ENCODE results near the gene TNS1.

GRCh38 chr2:218043100-218043499, 40.3 kb upstream of the TNS1 start:
- TF ChIP-seq L3MBTL2 (conservative IDR thresholded peaks at IDR 0.05) (no peak), SP1 (IDR thresholded peaks at IDR 0.05) (no peak), HDGF (IDR thresholded peaks at IDR 0.05; ENCODE audit: borderline replicate concordance) (no peak), FOXM1 (IDR thresholded peaks at IDR 0.05; ENCODE audit: borderline replicate concordance) (no peak), ZNF384 (IDR thresholded peaks at IDR 0.05) (no peak), FOXK2 (IDR thresholded peaks at IDR 0.05) (no peak), LEF1 (IDR thresholded peaks at IDR 0.05; ENCODE audit: borderline replicate concordance) (no peak), FOXA1 (IDR thresholded peaks at IDR 0.05) (no peak), PKNOX1 (IDR thresholded peaks at IDR 0.05) (no peak), ELF4 (IDR thresholded peaks at IDR 0.05) (no peak), SUZ12 (IDR thresholded peaks at IDR 0.05) (no peak), BHLHE40 (IDR thresholded peaks at IDR 0.05; ENCODE audit: borderline replicate concordance) (no peak), NFRKB (IDR thresholded peaks at IDR 0.05) (no peak), TARDBP (IDR thresholded peaks at IDR 0.05) (no peak)

Measured in HEK293T (cell line).